Breast epithelium (tissue), 3 donors: ENCODE results near the gene TPGS2.

Experiments
- POLR2A ChIP-seq: fragments of 450-650 bp; IDR thresholded peaks from one replicate; pipeline ENCODE4 v1.6.1; 2016; ENCODE audit warnings: antibody characterized with exemption, mild to moderate bottlenecking, moderate library complexity
- POLR2AphosphoS5 ChIP-seq, 3 donors: sonication (generic); formaldehyde crosslinking; IDR thresholded peaks; one replicate each; pipeline ENCODE4 v1.6.1; 2017; ENCODE audit warnings: antibody characterized with exemption in 3 of 3
- TF ChIP-seq, protein P1 (sequence below), 3 donors: fragments of 450-650 bp; IDR thresholded peaks; one replicate each; pipeline ENCODE4 v1.5.1; 2016 to 2017; ENCODE audit warnings: antibody characterized with exemption in 3 of 3, mild to moderate bottlenecking in 3 of 3, moderate library complexity in 3 of 3

DNA sequence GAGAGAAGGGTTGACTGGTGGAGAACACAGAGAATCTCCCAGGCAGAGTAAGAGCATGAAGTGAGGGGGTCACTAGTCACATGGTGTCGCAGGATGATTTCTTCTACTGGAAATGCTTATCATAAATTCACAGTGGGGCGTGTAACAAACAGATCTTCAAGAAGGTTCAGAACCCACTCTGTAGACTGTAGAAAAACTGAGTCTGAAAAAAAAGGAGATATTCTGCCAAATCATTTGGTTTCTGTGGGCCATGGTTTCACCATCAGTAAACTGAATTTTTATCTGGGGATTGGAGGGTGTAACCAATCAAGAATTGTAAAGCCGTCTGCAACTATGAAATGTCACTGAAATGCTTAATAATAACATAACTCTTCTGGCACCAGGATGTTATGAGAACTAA is 15.0 kb downstream of the TPGS2 start:
- TF ChIP-seq POLR2A (no peak), POLR2AphosphoS5 (IDR thresholded peaks at IDR 0.05) (no peak)
- TF ChIP-seq, protein P1, sequence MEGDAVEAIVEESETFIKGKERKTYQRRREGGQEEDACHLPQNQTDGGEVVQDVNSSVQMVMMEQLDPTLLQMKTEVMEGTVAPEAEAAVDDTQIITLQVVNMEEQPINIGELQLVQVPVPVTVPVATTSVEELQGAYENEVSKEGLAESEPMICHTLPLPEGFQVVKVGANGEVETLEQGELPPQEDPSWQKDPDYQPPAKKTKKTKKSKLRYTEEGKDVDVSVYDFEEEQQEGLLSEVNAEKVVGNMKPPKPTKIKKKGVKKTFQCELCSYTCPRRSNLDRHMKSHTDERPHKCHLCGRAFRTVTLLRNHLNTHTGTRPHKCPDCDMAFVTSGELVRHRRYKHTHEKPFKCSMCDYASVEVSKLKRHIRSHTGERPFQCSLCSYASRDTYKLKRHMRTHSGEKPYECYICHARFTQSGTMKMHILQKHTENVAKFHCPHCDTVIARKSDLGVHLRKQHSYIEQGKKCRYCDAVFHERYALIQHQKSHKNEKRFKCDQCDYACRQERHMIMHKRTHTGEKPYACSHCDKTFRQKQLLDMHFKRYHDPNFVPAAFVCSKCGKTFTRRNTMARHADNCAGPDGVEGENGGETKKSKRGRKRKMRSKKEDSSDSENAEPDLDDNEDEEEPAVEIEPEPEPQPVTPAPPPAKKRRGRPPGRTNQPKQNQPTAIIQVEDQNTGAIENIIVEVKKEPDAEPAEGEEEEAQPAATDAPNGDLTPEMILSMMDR (IDR thresholded peaks at IDR 0.05): no peak
